GM12892 (cell line): ENCODE measurements around the gene DCC.

ENCODE experiments used
- POLR2AphosphoS5 ChIP-seq: IDR thresholded peaks from 2 replicates; pipeline ENCODE4 v1.6.1; 2011; ENCODE audit warnings: low read depth, low read length, control low read depth
- TAF1 ChIP-seq: IDR thresholded peaks from 2 replicates; pipeline ENCODE4 v1.6.1; 2011; ENCODE audit warnings: low read depth, mild to moderate bottlenecking, control low read depth, low read length, borderline replicate concordance

- TF ChIP-seq TAF1: no peak
- TF ChIP-seq POLR2AphosphoS5: no peak
These were observed 1081.9 kb downstream of the DCC start for GRCh38 chr18:53421869-53422268.
